ENCODE data around the gene TRIM33. TPM values are rescaled to one million over a fixed set of nuclear protein-coding genes. Genes with fewer than 3 reads are reported as not detected.

TRIM33 gene
- total RNA-seq, 8 experiments from 2014 or later = 20.2 to 63.0 (median 51.4) TPM

- no peak overlapping the region for H3K4me3 ChIP-seq
- H3K27ac ChIP-seq = no peak overlapping the region
- ATAC-seq (replicated peaks in 6 of 8) = no peak
- H3K4me1 ChIP-seq (replicated peaks in 1 of 2) = no peaks in the 10 kb centered on the region
- 90 to 100% (median 97%) methylated on average over 1 to 2 of the region's 2 CpGs for WGBS, 10 experiments
- in situ Hi-C loops (cut with MboI; ENCODE audit: low pct_unique_long_range_greater_than_20kb in 2 of 9, low sequenced_read_pairs in 9 of 9, unreplicated experiment in 9 of 9) = no loop called here
These were observed 31.9 kb downstream of the TRIM33 start for GRCh38 chr1:114479134-114479533.

DNA sequence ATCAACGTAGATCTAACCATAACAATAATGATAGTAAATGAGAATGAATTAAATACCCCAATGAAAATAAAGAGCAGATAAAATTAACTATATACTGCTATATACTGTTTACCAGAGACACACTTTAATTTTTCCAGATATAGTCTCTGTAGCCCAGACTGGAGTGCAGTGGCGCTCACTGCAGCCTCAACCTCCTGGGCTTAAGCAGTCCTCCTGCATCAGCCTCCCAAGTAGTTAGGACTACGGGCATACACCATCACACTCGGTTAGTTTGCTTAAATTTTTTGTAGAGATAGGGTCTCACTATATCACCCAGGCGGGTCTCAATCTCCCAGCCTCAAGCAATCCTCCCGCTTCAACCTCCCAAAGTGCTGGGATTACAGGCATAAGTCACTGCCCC is 37.2 kb downstream of the TRIM33 start:
- Histone ChIP-seq H3K4me1 (replicated peaks in 1 of 2) (no peaks in the 10 kb centered on the region), H3K4me3 (no peak overlapping the region), H3K27ac (no peak overlapping the region)
- ATAC-seq (replicated peaks in 6 of 8) = no peak
- 79 to 100% (median 99%) methylated on average over 1 to 6 of the region's 6 CpGs for WGBS, 10 experiments
- in situ Hi-C loops (cut with MboI; ENCODE audit: low pct_unique_long_range_greater_than_20kb in 2 of 9, low sequenced_read_pairs in 9 of 9, unreplicated experiment in 9 of 9) = no loop called here

GRCh38 chr1:114472408-114472807 is 38.6 kb downstream of the TRIM33 start:
- no peak overlapping the region for H3K4me3 ChIP-seq
- WGBS, 10 experiments = 80 to 100% (median 98%) methylated on average over 2 to 3 of the region's 3 CpGs; no CpG with 5 or more reads in 2 of the 10 experiments
- in situ Hi-C loops (cut with MboI; ENCODE audit: low pct_unique_long_range_greater_than_20kb in 2 of 9, low sequenced_read_pairs in 9 of 9, unreplicated experiment in 9 of 9) = no loop called here
- H3K4me1 ChIP-seq (replicated peaks in 1 of 2) = no peaks in the 10 kb centered on the region
- ATAC-seq (replicated peaks in 6 of 8) = no peak
- no peak overlapping the region for H3K27ac ChIP-seq

GRCh38 chr1:114470681-114471080 is 40.3 kb downstream of the TRIM33 start:
- no peak overlapping the region for H3K27ac ChIP-seq
- H3K4me3 ChIP-seq = no peak overlapping the region
- WGBS, 10 experiments = 0 to 80% (median 75%) methylated on average over 1 to 5 of the region's 5 CpGs; no CpG with 5 or more reads in 4 of the 10 experiments
- no peak for ATAC-seq (replicated peaks in 6 of 8)
- in situ Hi-C loops (cut with MboI; ENCODE audit: low pct_unique_long_range_greater_than_20kb in 2 of 9, low sequenced_read_pairs in 9 of 9, unreplicated experiment in 9 of 9) = no loop called here
- no peaks in the 10 kb centered on the region for H3K4me1 ChIP-seq (replicated peaks in 1 of 2)

DNA sequence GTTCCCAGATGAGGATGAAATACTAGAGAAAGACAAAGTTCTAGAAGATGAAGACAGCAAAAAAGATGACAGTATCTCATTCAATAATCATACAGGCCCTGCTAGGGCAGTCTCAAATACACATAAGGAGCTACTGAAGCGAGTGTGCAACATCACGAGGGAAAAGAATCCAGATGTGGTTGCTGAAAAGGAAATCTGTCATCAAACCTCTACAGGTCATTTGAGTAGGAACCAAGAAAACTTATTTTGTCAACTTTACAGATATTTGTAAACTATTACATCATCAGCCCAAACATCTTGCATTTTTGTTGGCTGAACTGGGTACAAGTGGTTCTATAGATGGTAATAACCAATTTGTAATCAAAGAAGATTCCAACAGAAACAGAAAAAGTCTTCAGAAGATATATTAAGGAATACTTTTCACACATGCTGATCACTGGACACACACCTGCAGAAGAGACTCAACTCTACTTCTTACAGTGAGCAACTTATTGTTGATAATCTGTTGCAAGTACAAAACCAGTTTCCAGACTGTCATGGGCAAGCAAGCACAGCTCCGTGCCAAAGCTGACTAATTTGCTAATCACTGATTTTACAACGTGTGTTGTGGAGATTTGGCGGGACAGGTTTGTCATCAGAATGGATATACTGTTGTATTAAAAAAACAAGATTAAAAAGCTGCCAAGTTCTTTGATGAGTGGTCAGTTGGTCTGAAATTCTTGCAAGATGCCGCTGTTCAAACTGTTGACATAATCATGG is 42.1 kb downstream of the TRIM33 start:
- in situ Hi-C loops (cut with MboI; ENCODE audit: low pct_unique_long_range_greater_than_20kb in 2 of 9, low sequenced_read_pairs in 9 of 9, unreplicated experiment in 9 of 9) = no loop called here
- H3K4me3 ChIP-seq = no peak overlapping the region
- H3K27ac ChIP-seq = no peak overlapping the region
- ATAC-seq (replicated peaks in 6 of 8) = no peak
- no peaks in the 10 kb centered on the region for H3K4me1 ChIP-seq (replicated peaks in 1 of 2)
- WGBS, 10 experiments = 50 to 100% (median 83%) methylated on average over 1 to 6 of the region's 6 CpGs

DNA sequence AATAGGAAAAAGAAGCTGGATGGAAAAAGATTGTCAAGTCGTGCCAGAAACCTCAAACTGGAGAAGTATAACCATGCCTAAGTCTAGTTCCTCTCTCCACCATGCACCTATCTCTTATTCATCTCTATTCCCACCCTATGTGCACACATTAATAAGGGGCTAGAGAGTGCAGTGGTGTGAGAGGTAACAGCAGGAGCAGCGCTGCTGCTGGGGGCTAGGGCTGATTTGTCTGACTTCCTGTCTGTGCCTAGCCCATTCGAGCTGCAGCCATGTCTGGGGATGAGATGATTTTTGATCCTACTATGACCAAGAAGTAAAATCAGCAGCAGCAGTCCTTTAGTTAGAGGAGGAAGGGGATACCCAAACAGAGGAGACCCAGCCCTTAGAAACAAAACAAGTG is 43.0 kb downstream of the TRIM33 start:
- ATAC-seq (replicated peaks in 6 of 8) = no peak
- in situ Hi-C loops (cut with MboI; ENCODE audit: low pct_unique_long_range_greater_than_20kb in 2 of 9, low sequenced_read_pairs in 9 of 9, unreplicated experiment in 9 of 9) = no loop called here
- H3K27ac ChIP-seq = no peak overlapping the region
- WGBS, 10 experiments = 33 to 93% (median 83%) methylated on average over 1 to 3 of the region's 3 CpGs; no CpG with 5 or more reads in 2 of the 10 experiments
- no peak overlapping the region for H3K4me3 ChIP-seq
- H3K4me1 ChIP-seq (replicated peaks in 1 of 2) = no peaks in the 10 kb centered on the region

GRCh38 chr1:114467491-114467890 is 43.5 kb downstream of the TRIM33 start:
- WGBS, 10 experiments = 67 to 100% (median 100%) methylated on average over 1 of the region's 1 CpG; no CpG with 5 or more reads in 2 of the 10 experiments
- H3K4me3 ChIP-seq = no peak overlapping the region
- H3K4me1 ChIP-seq (replicated peaks in 1 of 2) = no peaks in the 10 kb centered on the region
- ATAC-seq (replicated peaks in 6 of 8) = no peak
- in situ Hi-C loops (cut with MboI; ENCODE audit: low pct_unique_long_range_greater_than_20kb in 2 of 9, low sequenced_read_pairs in 9 of 9, unreplicated experiment in 9 of 9) = no loop called here
- no peak overlapping the region for H3K27ac ChIP-seq

DNA sequence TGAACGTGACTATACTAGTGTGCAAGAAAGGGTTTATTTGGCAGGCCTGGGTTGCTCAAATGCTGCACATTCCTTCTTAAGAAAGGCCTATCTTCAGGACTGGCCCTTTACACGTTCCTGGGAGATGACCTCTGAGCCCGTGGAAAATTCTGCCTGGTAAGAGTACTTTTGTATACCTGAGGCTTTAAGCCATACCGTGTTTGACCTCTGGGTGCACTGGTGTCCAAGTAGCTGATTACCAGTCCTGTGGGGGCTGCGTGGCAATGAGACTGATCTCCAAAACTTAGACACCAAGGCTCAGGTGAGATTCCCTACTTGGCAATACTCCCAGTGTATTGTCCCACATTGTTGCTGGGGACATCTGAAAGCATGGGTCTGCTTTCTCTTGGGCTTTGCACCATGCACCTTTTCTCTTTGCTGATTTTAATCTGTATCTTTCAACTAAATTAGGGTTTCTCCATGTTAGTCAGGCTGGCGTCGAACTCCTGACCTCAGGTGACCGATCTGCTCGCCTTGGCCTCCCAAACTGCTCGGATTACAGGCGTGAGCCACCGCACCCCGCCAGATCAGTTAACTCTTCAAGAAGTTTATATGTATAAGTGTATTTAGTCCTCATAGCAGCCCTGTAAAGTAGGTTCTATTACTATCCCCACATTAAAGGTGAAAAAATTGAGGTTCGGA is 44.5 kb downstream of the TRIM33 start:
- H3K4me1 ChIP-seq (replicated peaks in 1 of 2) = no peaks in the 10 kb centered on the region
- WGBS, 10 experiments = 73 to 100% (median 97%) methylated on average over 2 to 13 of the region's 14 CpGs
- no peak overlapping the region for H3K4me3 ChIP-seq
- no peak overlapping the region for H3K27ac ChIP-seq
- in situ Hi-C loops (cut with MboI; ENCODE audit: low pct_unique_long_range_greater_than_20kb in 2 of 9, low sequenced_read_pairs in 9 of 9, unreplicated experiment in 9 of 9) = no loop called here
- no peak for ATAC-seq (replicated peaks in 6 of 8)

DNA sequence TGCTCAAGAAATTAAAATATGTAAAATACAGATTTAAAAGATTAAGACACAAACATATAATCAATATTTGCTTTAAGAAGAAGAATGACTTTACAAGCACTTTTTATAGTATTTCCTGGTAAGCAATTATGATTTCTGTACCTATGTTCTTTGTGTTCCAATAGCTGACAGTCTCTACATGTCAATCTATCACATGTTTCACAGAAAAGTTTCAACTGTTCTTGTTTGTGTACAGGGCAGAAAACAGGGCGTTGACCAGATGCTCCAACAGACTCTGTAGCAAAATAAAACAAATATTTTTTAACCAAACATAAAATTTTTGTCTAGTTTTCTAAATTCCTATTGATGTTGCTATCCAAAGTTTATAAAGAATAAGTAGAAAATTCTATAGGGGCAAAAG is 48.0 kb downstream of the TRIM33 start:
- 67 to 100% (median 100%) methylated on average over 1 of the region's 1 CpG; no CpG with 5 or more reads in 2 of the 10 experiments for WGBS, 10 experiments
- H3K4me1 ChIP-seq (replicated peaks in 1 of 2) = no peaks in the 10 kb centered on the region
- no peak for ATAC-seq (replicated peaks in 6 of 8)
- H3K4me3 ChIP-seq = no peak overlapping the region
- no peak overlapping the region for H3K27ac ChIP-seq
- in situ Hi-C loops (cut with MboI; ENCODE audit: low pct_unique_long_range_greater_than_20kb in 2 of 9, low sequenced_read_pairs in 9 of 9, unreplicated experiment in 9 of 9) = no loop called here

DNA sequence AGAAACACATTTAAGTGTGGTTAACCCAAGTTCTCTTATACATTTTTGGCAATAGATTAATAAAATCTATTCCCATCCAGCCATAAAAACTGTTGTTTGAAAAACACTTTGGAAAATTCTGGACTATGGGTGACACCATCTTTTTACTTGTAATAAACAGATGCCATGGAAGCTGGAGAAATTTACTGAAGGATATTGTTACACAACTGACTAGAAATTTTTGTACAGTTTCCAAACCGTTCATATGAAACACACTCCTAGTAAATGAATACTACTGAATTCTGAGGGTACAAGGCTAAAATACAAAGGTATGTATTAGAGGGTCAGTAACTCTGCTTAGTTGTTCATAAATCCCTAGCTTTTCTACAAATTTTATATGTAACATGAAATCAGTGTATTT is 48.7 kb downstream of the TRIM33 start:
- no peak for ATAC-seq (replicated peaks in 6 of 8)
- H3K27ac ChIP-seq = no peak overlapping the region
- 25 to 100% (median 90%) methylated on average over 1 of the region's 1 CpG for WGBS, 10 experiments

GRCh38 chr1:114458237-114458777 is 52.7 kb downstream of the TRIM33 start:
- ATAC-seq (replicated peaks in 6 of 8) = peak in 7 of 8 experiments; percentile 35 to 67 (median 49)
- Histone ChIP-seq H3K4me3 (no peak overlapping the region), H3K4me1 (replicated peaks in 1 of 2) (no peaks in the 10 kb centered on the region), H3K27ac (no peak overlapping the region)
- in situ Hi-C loops (cut with MboI; ENCODE audit: low pct_unique_long_range_greater_than_20kb in 2 of 9, low sequenced_read_pairs in 9 of 9, unreplicated experiment in 9 of 9) = no loop called here

More for the DNA sequence above, 48.7 kb downstream of the TRIM33 start:
- in situ Hi-C loops (cut with MboI; ENCODE audit: low pct_unique_long_range_greater_than_20kb in 2 of 9, low sequenced_read_pairs in 9 of 9, unreplicated experiment in 9 of 9) = no loop called here
- no peak overlapping the region for H3K4me3 ChIP-seq
- no peaks in the 10 kb centered on the region for H3K4me1 ChIP-seq (replicated peaks in 1 of 2)

- Histone ChIP-seq H3K27ac (no peak overlapping the region), H3K4me1 (replicated peaks in 1 of 2) (no peaks in the 10 kb centered on the region), H3K4me3 (no peak overlapping the region)
- ATAC-seq (replicated peaks in 6 of 8) = peak in 2 of 8 experiments; percentile 28 to 66
- WGBS, 10 experiments = 74 to 100% (median 95%) methylated on average over 1 to 4 of the region's 4 CpGs; no CpG with 5 or more reads in 2 of the 10 experiments
- in situ Hi-C loops (cut with MboI; ENCODE audit: low pct_unique_long_range_greater_than_20kb in 2 of 9, low sequenced_read_pairs in 9 of 9, unreplicated experiment in 9 of 9) = no loop called here
These were observed 53.2 kb downstream of the TRIM33 start for GRCh38 chr1:114457675-114458236.

GRCh38 chr1:114456586-114456985 is 54.4 kb downstream of the TRIM33 start:
- no peak for ATAC-seq (replicated peaks in 6 of 8)
- in situ Hi-C loops (cut with MboI; ENCODE audit: low pct_unique_long_range_greater_than_20kb in 2 of 9, low sequenced_read_pairs in 9 of 9, unreplicated experiment in 9 of 9) = no loop called here
- H3K4me1 ChIP-seq (replicated peaks in 1 of 2) = no peaks in the 10 kb centered on the region
- no peak overlapping the region for H3K27ac ChIP-seq
- no peak overlapping the region for H3K4me3 ChIP-seq
- WGBS, 10 experiments = 71 to 100% (median 97%) methylated on average over 1 to 3 of the region's 3 CpGs; no CpG with 5 or more reads in 1 of the 10 experiments
